IMR-90 (cell line): Measurements from ENCODE around the gene SLC25A30. TPM values are rescaled to one million over a fixed set of nuclear protein-coding genes. Genes with fewer than 3 reads are reported as not detected.

ENCODE experiments used
- ATAC-seq: fragments of 200-7000 bp; cut with Tn5 transposase; 2 replicates; pipeline ENCODE4 v1.9.1; 2020; ENCODE audit warnings: low read depth, mild to moderate bottlenecking, moderate library complexity
- BruUV-seq: library from RNA; stranded (reverse); fragments of 400-500 nt; replicated peaks from 2 replicates; lab custom pipeline; 2021; lab: Mats Ljungman, UMichigan
- CTCF ChIA-PET: fragments of 300-600 bp; formaldehyde crosslinking; extraction: SDS; loops from one replicate; lab custom pipeline; 2021; ENCODE audit warnings: antibody characterized with exemption; lab: Yijun Ruan, JAX
- POLR2A ChIA-PET: fragments of 300-600 bp; sonication (Branson Sonifier 250); formaldehyde crosslinking; loops from one replicate; lab custom pipeline; 2022; ENCODE audit warnings: antibody characterized with exemption; ENCODE audit not compliant: unreplicated experiment; lab: Charles Lee
- DNase-seq: peaks from one replicate; pipeline ENCODE4 v3.0.0; 2013
- H2AFZ ChIP-seq: replicated peaks from 2 replicates; pipeline ENCODE3; 2013; ENCODE audit warnings: low read length, mild to moderate bottlenecking; ENCODE audit not compliant: poor library complexity
- H2AK5ac ChIP-seq: 2 replicates; pipeline ENCODE4 v1.6.1; 2013; ENCODE audit warnings: low read depth, low read length, inconsistent platforms
- H2AK9ac ChIP-seq: replicated peaks from 2 replicates; pipeline ENCODE3; 2013; ENCODE audit warnings: mild to moderate bottlenecking, low read depth, low read length, moderate library complexity; ENCODE audit not compliant: poor library complexity
- H2BK120ac ChIP-seq: 2 replicates; pipeline ENCODE4 v1.6.1; 2013; ENCODE audit warnings: low read depth, low read length, inconsistent platforms
- H2BK15ac ChIP-seq: 3 replicates; pipeline ENCODE4 v1.6.1; 2013; ENCODE audit warnings: low read depth, low read length, inconsistent platforms
- H2BK20ac ChIP-seq: 2 replicates; pipeline ENCODE4 v1.6.1; 2013; ENCODE audit warnings: low read depth, mild to moderate bottlenecking, inconsistent platforms, low read length, moderate library complexity
- H2BK5ac ChIP-seq: 2 replicates; pipeline ENCODE4 v1.6.1; 2013; ENCODE audit warnings: mild to moderate bottlenecking, low read depth, low read length, inconsistent platforms; ENCODE audit not compliant: poor library complexity, severe bottlenecking
- H3K14ac ChIP-seq: replicated peaks from 2 replicates; pipeline ENCODE4 v1.6.1; 2013; ENCODE audit warnings: low read depth, low read length, inconsistent platforms
- H3K18ac ChIP-seq: 2 replicates; pipeline ENCODE4 v1.6.1; 2013; ENCODE audit warnings: low read depth, low read length, control low read depth
- H3K23ac ChIP-seq: 2 replicates; pipeline ENCODE4 v1.6.1; 2013; ENCODE audit warnings: low read depth, low read length, inconsistent platforms
- H3K27ac ChIP-seq: 2 replicates; pipeline ENCODE4 v1.5.1; 2013; ENCODE audit warnings: mild to moderate bottlenecking, control low read depth, low read length; ENCODE audit not compliant: insufficient read depth
- H3K27me3 ChIP-seq: 2 replicates; pipeline ENCODE4 v1.6.1; 2013; ENCODE audit warnings: low read length; ENCODE audit not compliant: control insufficient read depth, insufficient read depth
- H3K36me3 ChIP-seq: 2 replicates; pipeline ENCODE4 v1.6.1; 2013; ENCODE audit warnings: low read length, mixed read lengths; ENCODE audit not compliant: control insufficient read depth, insufficient read depth
- H3K4ac ChIP-seq: 2 replicates; pipeline ENCODE4 v1.6.1; 2013; ENCODE audit warnings: low read depth, low read length, inconsistent platforms
- H3K4me1 ChIP-seq: 2 replicates; pipeline ENCODE4 v1.6.1; 2013; ENCODE audit warnings: low read length, mixed read lengths; ENCODE audit not compliant: control insufficient read depth, insufficient read depth
- H3K4me2 ChIP-seq: 2 replicates; pipeline ENCODE4 v1.6.1; 2013; ENCODE audit warnings: low read depth, mild to moderate bottlenecking, control low read depth, low read length, moderate library complexity
- H3K4me3 ChIP-seq: 2 replicates; pipeline ENCODE4 v1.5.1; 2013; ENCODE audit warnings: low read depth, mild to moderate bottlenecking, control low read depth, low read length, moderate library complexity; ENCODE audit not compliant: insufficient read depth
- H3K56ac ChIP-seq: 2 replicates; pipeline ENCODE4 v1.6.1; 2013; ENCODE audit warnings: low read length, inconsistent platforms; ENCODE audit not compliant: insufficient read depth; ENCODE audit errors: extremely low read depth
- H3K79me1 ChIP-seq, 2 experiments: 2 replicates each; pipeline ENCODE4 v1.6.1; 2013; ENCODE audit warnings: low read length in 2 of 2, inconsistent platforms in 1 of 2, low read depth in 1 of 2
- H3K9ac ChIP-seq: 2 replicates; pipeline ENCODE4 v1.6.1; 2013; ENCODE audit warnings: low read depth, low read length, control low read depth
- H3K9me1 ChIP-seq: 2 replicates; pipeline ENCODE4 v1.6.1; 2013; ENCODE audit warnings: low read length, inconsistent platforms; ENCODE audit not compliant: insufficient read depth
- H3K9me3 ChIP-seq: 2 replicates; pipeline ENCODE4 v1.6.1; 2013; ENCODE audit warnings: low read length; ENCODE audit not compliant: control insufficient read depth, insufficient read depth
- H4K20me1 ChIP-seq: 2 replicates; pipeline ENCODE4 v1.6.1; 2013; ENCODE audit warnings: low read length, inconsistent platforms; ENCODE audit not compliant: insufficient read depth
- H4K5ac ChIP-seq: 2 replicates; pipeline ENCODE4 v1.6.1; 2013; ENCODE audit warnings: mild to moderate bottlenecking, low read depth, low read length, control low read depth
- H4K8ac ChIP-seq, 2 experiments: 2 replicates each; pipeline ENCODE4 v1.6.1; 2013; ENCODE audit warnings: low read depth in 2 of 2, low read length in 2 of 2, control low read depth in 1 of 2, inconsistent platforms in 1 of 2
- H4K91ac ChIP-seq: 2 replicates; pipeline ENCODE4 v1.6.1; 2013; ENCODE audit warnings: low read depth, low read length, inconsistent platforms; ENCODE audit not compliant: insufficient read depth
- CTCF ChIP-seq: conservative IDR thresholded peaks from 2 replicates; pipeline ENCODE4 v1.5.1; 2012; ENCODE audit warnings: mild to moderate bottlenecking, low read depth, low read length, improper control_type of control experiment
- MAZ ChIP-seq: IDR thresholded peaks from 2 replicates; pipeline ENCODE4 v1.6.1; 2012; ENCODE audit warnings: low read depth, mild to moderate bottlenecking, low read length, improper control_type of control experiment, moderate library complexity, borderline replicate concordance
- POLR2A ChIP-seq: IDR thresholded peaks from 2 replicates; pipeline ENCODE4 v1.6.1; 2012; ENCODE audit warnings: mild to moderate bottlenecking, low read depth, low read length
- SMC3 ChIP-seq: fragments of 150-350 bp; IDR thresholded peaks from 2 replicates; pipeline ENCODE4 v1.6.1; 2016; ENCODE audit warnings: low read depth, mild to moderate bottlenecking, antibody characterized with exemption, low read length, moderate library complexity
- WGBS, 2 experiments: methylation state at CpG; one replicate each; pipeline versions ENCODE4 v1.1.5 to v1.1.7; 2013; ENCODE audit warnings: missing lambda C conversion rate in 2 of 2; ENCODE audit not compliant: insufficient read length in 1 of 2; ENCODE audit errors: extremely low coverage in 2 of 2; 5-methylcytosine and 5-hydroxymethylcytosine counted together
- dilution Hi-C: fragments of 300-500 bp; cut with HindIII; formaldehyde crosslinking; loops from one replicate; pipeline ENCODE4 v1.14.3; 2018; ENCODE audit warnings: low sequenced_read_pairs; ENCODE audit not compliant: unreplicated experiment
- in situ Hi-C: fragments of 300-500 bp; cut with MboI; formaldehyde crosslinking; loops from 3 replicates; pipeline ENCODE4 v1.14.3; 2019; ENCODE audit warnings: low sequenced_read_pairs, inconsistent platforms, mixed read lengths
- intact Hi-C: fragments of 100-400 bp; cut with micrococcal nuclease; formaldehyde crosslinking; loops from 2 replicates; pipeline ENCODE4 v1.10.0; 2022
- polyA plus RNA-seq, 3 experiments: library from polyadenylated mRNA; depleted of rRNA; stranded (reverse); fragments of >200 nt; gene quantifications; 2 replicates each; pipeline ENCODE4 v1.2.3, GENCODE V29; 2012; ENCODE audit warnings: low replicate concordance in 1 of 3
- total RNA-seq: library from RNA; depleted of rRNA; stranded (reverse); fragments of >200 nt; gene quantifications from 2 replicates; pipeline ENCODE4 v1.2.3, GENCODE V29; 2012

The SLC25A30 gene
- total and polyA plus RNA-seq, 2 of the 4 experiments (the other 2 are of a cell fraction), result 9.9 to 19.4 TPM

- no peak overlapping the region for H3K4me3 ChIP-seq
- H4K8ac ChIP-seq, result no peak overlapping the region
- H3K9me1 ChIP-seq, result 0 out of 2 replicates have a peak, but pooled peaks cover 3% of the 10 kb centered on the region
- H3K14ac ChIP-seq, result no peak overlapping the region
- H3K56ac ChIP-seq, result no peak overlapping the region
- DNase-seq (no peak), ATAC-seq (no peak)
- intact Hi-C loops, result no loop called here
- H2AK5ac ChIP-seq, result no peak overlapping the region
- no peak overlapping the region for H3K9ac ChIP-seq
- no peak overlapping the region for H4K5ac ChIP-seq
- H3K4ac ChIP-seq, result no peak overlapping the region
- WGBS, 2 experiments, result no CpG with 5 or more reads among the region's 4 CpGs
- no peak overlapping the region for H2BK15ac ChIP-seq
- no TSS peak for BruUV-seq
- no peak overlapping the region for H2BK5ac ChIP-seq
- in situ Hi-C loops, result no loop called here
- no peak overlapping the region for H2BK20ac ChIP-seq
- no peaks in the 10 kb centered on the region; the same call in 1 of the 2 replicates for H3K9me3 ChIP-seq
- peaks cover 10% of the 10 kb centered on the region for H3K36me3 ChIP-seq
- H2AK9ac ChIP-seq, result no peak overlapping the region
- TF ChIP-seq MAZ, result no peak
- no peak for TF ChIP-seq CTCF
- TF ChIP-seq SMC3, result no peak
- no peak for TF ChIP-seq POLR2A
- H3K27ac ChIP-seq, result no peak overlapping the region
- no peak overlapping the region for H2AFZ ChIP-seq
- H3K27me3 ChIP-seq, result no peaks in the 10 kb centered on the region
- H3K4me2 ChIP-seq, result no peak overlapping the region
- dilution Hi-C loops, result no loop called here
- H2BK120ac ChIP-seq, result no peak overlapping the region
- peaks cover 0 to 4% of the 10 kb centered on the region in 2 experiments; a peak in 2 of 4 replicates for H3K79me1 ChIP-seq
- H4K91ac ChIP-seq, result no peak overlapping the region
- CTCF ChIA-PET, result interaction anchor here (1.4 kb wide), 1 partner anchor 17 kb away, joined by 6 read pairs; no protein-coding TSS in a partner anchor
- POLR2A ChIA-PET, result no interaction called here
- no peaks in the 10 kb centered on the region for H4K20me1 ChIP-seq
- no peak overlapping the region for H3K23ac ChIP-seq
- H3K4me1 ChIP-seq, result no peaks in the 10 kb centered on the region
- no peak overlapping the region for H3K18ac ChIP-seq
Measured at GRCh38 chr13:45388664-45389063, 29.5 kb downstream of the SLC25A30 start.
